Measurements from ENCODE around the gene RBM38. TPM values are rescaled to one million over a fixed set of nuclear protein-coding genes. Genes with fewer than 3 reads are reported as not detected.
A peak's percentile ranks its signal among the peaks of the same experiment; 100 is the strongest.
"Not testable (repeated sequence)": the region's sequence is repeated elsewhere in the genome, so short reads cannot be mapped to it uniquely, and the experiment has no call there.

RBM38 gene
- polyA plus RNA-seq (2013, experiment 1 of 2; ENCODE audit: insufficient read length) = 11.1 TPM
- 7.4 TPM for polyA plus RNA-seq (2013, experiment 2 of 2; ENCODE audit: insufficient read length)

GRCh38 chr20:57390604-57391438 is at the start of gene RBM38:
TSS of gene RBM38 (plus strand) at chr20:57391396. CDS start at chr20:57391582, 186 bp downstream.
- peak; percentile 70 for DNase-seq

- DNase-seq = no peak
Observed at GRCh38 chr20:57341663-57342062, 49.5 kb upstream of the RBM38 start.

GRCh38 chr20:57342829-57343228 is 48.4 kb upstream of the RBM38 start:
- DNase-seq = peak; percentile 16

- DNase-seq = peak; percentile 73
Observed at GRCh38 chr20:57346477-57346876, 44.7 kb upstream of the RBM38 start.

- DNase-seq = no peak
Observed at GRCh38 chr20:57347393-57347792, 43.8 kb upstream of the RBM38 start.

GRCh38 chr20:57348200-57348921 is 42.8 kb upstream of the RBM38 start:
- DNase-seq = not testable (repeated sequence)

GRCh38 chr20:57348922-57349574 is 42.1 kb upstream of the RBM38 start:
- DNase-seq = not testable (repeated sequence)

GRCh38 chr20:57350081-57350710 is 41.0 kb upstream of the RBM38 start:
- no peak for DNase-seq

GRCh38 chr20:57350726-57351041 is 40.5 kb upstream of the RBM38 start:
- not testable (repeated sequence) for DNase-seq

- peak; percentile 93 for DNase-seq
Observed at GRCh38 chr20:57351042-57351783, 40.0 kb upstream of the RBM38 start, which contains the start of gene RAE1. TSS of gene RAE1 (plus strand) at chr20:57351255. CDS start at chr20:57354039, 2,784 bp downstream.

GRCh38 chr20:57352305-57352704 is 38.9 kb upstream of the RBM38 start:
- no peak for DNase-seq

GRCh38 chr20:57353351-57353750 is 37.8 kb upstream of the RBM38 start:
- DNase-seq = no peak

- DNase-seq = peak; percentile 84
Observed at GRCh38 chr20:57361517-57361916, 29.7 kb upstream of the RBM38 start.

GRCh38 chr20:57364451-57364850 is 26.7 kb upstream of the RBM38 start:
- no peak for DNase-seq

- DNase-seq = no peak
Observed at GRCh38 chr20:57369596-57369995, 21.6 kb upstream of the RBM38 start.

- DNase-seq = no peak
Observed at GRCh38 chr20:57370316-57370715, 20.9 kb upstream of the RBM38 start.

GRCh38 chr20:57371363-57371762 is 19.8 kb upstream of the RBM38 start:
- no peak for DNase-seq

GRCh38 chr20:57372157-57372556 is 19.0 kb upstream of the RBM38 start:
- no peak for DNase-seq

- DNase-seq = no peak
Observed at GRCh38 chr20:57372581-57373350, 18.4 kb upstream of the RBM38 start.

- DNase-seq = no peak
Observed at GRCh38 chr20:57374343-57374930, 16.8 kb upstream of the RBM38 start.

All from fibroblast of skin of back (primary cell).